ENCODE results near the gene KCNK10.
A peak's percentile ranks its signal among the peaks of the same experiment; 100 is the strongest.

Gene KCNK10

GRCh38 chr14:88185843-88186242 is 137.2 kb downstream of the KCNK10 start:
- no peaks in the 10 kb centered on the region for H3K36me3 Mint-ChIP-seq
- no peak overlapping the region for H3K4me3 Mint-ChIP-seq
- CTCF ChIA-PET: no interaction called here
- no peak overlapping the region for H3K27ac Mint-ChIP-seq
- H3K4me1 Mint-ChIP-seq: peaks cover 9% of the 10 kb centered on the region
- no peaks in the 10 kb centered on the region for H3K9me3 Mint-ChIP-seq
- H3K27me3 Mint-ChIP-seq: peaks cover 7% of the 10 kb centered on the region
- no peak for DNase-seq

GRCh38 chr14:88184956-88185355 is 138.1 kb downstream of the KCNK10 start:
- DNase-seq: no peak
- H3K4me3 Mint-ChIP-seq: no peak overlapping the region
- CTCF ChIA-PET: no interaction called here
- H3K9me3 Mint-ChIP-seq: no peaks in the 10 kb centered on the region
- peaks cover 4% of the 10 kb centered on the region for H3K27me3 Mint-ChIP-seq
- no peaks in the 10 kb centered on the region for H3K36me3 Mint-ChIP-seq
- H3K4me1 Mint-ChIP-seq: peaks cover 11% of the 10 kb centered on the region
- H3K27ac Mint-ChIP-seq: no peak overlapping the region

GRCh38 chr14:88181072-88181471 is 142.0 kb downstream of the KCNK10 start:
- Mint-ChIP-seq H3K9me3 (no peaks in the 10 kb centered on the region), H3K36me3 (no peaks in the 10 kb centered on the region), H3K4me3 (no peak overlapping the region), H3K27me3 (peaks cover 3% of the 10 kb centered on the region), H3K4me1 (peaks cover 7% of the 10 kb centered on the region), H3K27ac (no peak overlapping the region)
- CTCF ChIA-PET: interaction anchor here (1.3 kb wide), 1 partner anchor 8 kb away, joined by 5 read pairs; no protein-coding TSS in a partner anchor
- DNase-seq: no peak

- no peaks in the 10 kb centered on the region for H3K36me3 Mint-ChIP-seq
- no peak overlapping the region for H3K27ac Mint-ChIP-seq
- no peaks in the 10 kb centered on the region for H3K9me3 Mint-ChIP-seq
- CTCF ChIA-PET: interaction anchor here (1.0 to 1.5 kb wide), 2 partner anchors 9 to 10 kb away, joined by 4 to 7 read pairs; no protein-coding TSS in a partner anchor
- DNase-seq: no peak
- H3K4me3 Mint-ChIP-seq: no peak overlapping the region
- peaks cover 7% of the 10 kb centered on the region for H3K4me1 Mint-ChIP-seq
- peaks cover 12% of the 10 kb centered on the region for H3K27me3 Mint-ChIP-seq
Measured at GRCh38 chr14:88179716-88180115, 143.4 kb downstream of the KCNK10 start.

GRCh38 chr14:88170333-88170732 is 152.7 kb downstream of the KCNK10 start:
- H3K9me3 Mint-ChIP-seq: peaks cover 3% of the 10 kb centered on the region
- H3K36me3 Mint-ChIP-seq: peaks cover 2% of the 10 kb centered on the region
- no peak for DNase-seq
- H3K4me1 Mint-ChIP-seq: peaks cover under 1% of the 10 kb centered on the region
- CTCF ChIA-PET: interaction anchor here (1.1 to 3.0 kb wide), 6 partner anchors 9 to 365 kb away, joined by 4 to 39 read pairs (median 4); partner anchors contain the start of gene GALC
- no peak overlapping the region for H3K4me3 Mint-ChIP-seq
- peaks cover 35% of the 10 kb centered on the region for H3K27me3 Mint-ChIP-seq
- H3K27ac Mint-ChIP-seq: no peak overlapping the region

- Mint-ChIP-seq H3K4me1 (peaks cover 7% of the 10 kb centered on the region), H3K36me3 (peaks cover 2% of the 10 kb centered on the region), H3K9me3 (peaks cover 3% of the 10 kb centered on the region), H3K4me3 (no peak overlapping the region), H3K27ac (no peak overlapping the region), H3K27me3 (peaks cover 31% of the 10 kb centered on the region)
- DNase-seq: peak; percentile 66
- CTCF ChIA-PET: interaction anchor here (0.7 to 3.0 kb wide), 25 partner anchors 11 to 423 kb away, joined by 3 to 39 read pairs (median 4); no protein-coding TSS in a partner anchor
Measured at GRCh38 chr14:88168498-88169165, 154.4 kb downstream of the KCNK10 start.

- Mint-ChIP-seq H3K4me1 (peaks cover 7% of the 10 kb centered on the region), H3K27ac (no peak overlapping the region), H3K27me3 (peaks cover 32% of the 10 kb centered on the region), H3K36me3 (peaks cover 2% of the 10 kb centered on the region), H3K4me3 (no peak overlapping the region), H3K9me3 (peaks cover 3% of the 10 kb centered on the region)
- no peak for DNase-seq
- CTCF ChIA-PET: interaction anchor here (0.8 to 3.0 kb wide), 19 partner anchors 11 to 363 kb away, joined by 3 to 39 read pairs (median 4); no protein-coding TSS in a partner anchor
Measured at GRCh38 chr14:88168025-88168424, 155.0 kb downstream of the KCNK10 start.

GRCh38 chr14:88166616-88167015 is 156.5 kb downstream of the KCNK10 start:
- Mint-ChIP-seq H3K36me3 (peaks cover 2% of the 10 kb centered on the region), H3K27me3 (peaks cover 25% of the 10 kb centered on the region), H3K27ac (no peak overlapping the region), H3K4me1 (peaks cover 7% of the 10 kb centered on the region), H3K9me3 (peaks cover 3% of the 10 kb centered on the region), H3K4me3 (no peak overlapping the region)
- CTCF ChIA-PET: interaction anchor here (2.8 kb wide), 1 partner anchor 221 kb away, joined by 12 read pairs; no protein-coding TSS in a partner anchor
- DNase-seq: no peak

- Mint-ChIP-seq H3K27me3 (peaks cover 22% of the 10 kb centered on the region), H3K36me3 (peaks cover 2% of the 10 kb centered on the region), H3K4me3 (no peak overlapping the region), H3K4me1 (peaks cover 7% of the 10 kb centered on the region), H3K27ac (no peak overlapping the region), H3K9me3 (peaks cover 3% of the 10 kb centered on the region)
- DNase-seq: no peak
- CTCF ChIA-PET: interaction anchor here (2.8 kb wide), 1 partner anchor 219 kb away, joined by 12 read pairs; no protein-coding TSS in a partner anchor
Measured at GRCh38 chr14:88164906-88165534, 158.0 kb downstream of the KCNK10 start.

- CTCF ChIA-PET: interaction anchor here (0.9 to 1.6 kb wide), 2 partner anchors 25 to 148 kb away, joined by 3 to 4 read pairs; no protein-coding TSS in a partner anchor
- H3K4me3 Mint-ChIP-seq: no peak overlapping the region
- no peak overlapping the region for H3K27ac Mint-ChIP-seq
Measured at GRCh38 chr14:88163731-88164255, 159.3 kb downstream of the KCNK10 start.

GRCh38 chr14:88156127-88156526 is 166.9 kb downstream of the KCNK10 start:
- CTCF ChIA-PET: no interaction called here
- peaks cover 29% of the 10 kb centered on the region for H3K27me3 Mint-ChIP-seq
- no peak for DNase-seq
- no peak overlapping the region for H3K4me3 Mint-ChIP-seq
- H3K9me3 Mint-ChIP-seq: no peaks in the 10 kb centered on the region
- H3K36me3 Mint-ChIP-seq: no peaks in the 10 kb centered on the region
- H3K27ac Mint-ChIP-seq: no peak overlapping the region
- H3K4me1 Mint-ChIP-seq: no peaks in the 10 kb centered on the region

More at GRCh38 chr14:88163731-88164255, 159.3 kb downstream of the KCNK10 start:
- H3K9me3 Mint-ChIP-seq: no peaks in the 10 kb centered on the region
- peaks cover 32% of the 10 kb centered on the region for H3K27me3 Mint-ChIP-seq
- DNase-seq: no peak
- H3K4me1 Mint-ChIP-seq: peaks cover 7% of the 10 kb centered on the region
- no peaks in the 10 kb centered on the region for H3K36me3 Mint-ChIP-seq

GRCh38 chr14:88154926-88155325 is 168.1 kb downstream of the KCNK10 start:
- peaks cover 20% of the 10 kb centered on the region for H3K27me3 Mint-ChIP-seq
- H3K36me3 Mint-ChIP-seq: no peaks in the 10 kb centered on the region
- CTCF ChIA-PET: interaction anchor here (1.1 kb wide), 1 partner anchor 210 kb away, joined by 4 read pairs; no protein-coding TSS in a partner anchor
- H3K27ac Mint-ChIP-seq: no peak overlapping the region
- H3K9me3 Mint-ChIP-seq: no peaks in the 10 kb centered on the region
- no peak for DNase-seq
- no peaks in the 10 kb centered on the region for H3K4me1 Mint-ChIP-seq
- no peak overlapping the region for H3K4me3 Mint-ChIP-seq

GRCh38 chr14:88154321-88154720 is 168.7 kb downstream of the KCNK10 start:
- peaks cover 14% of the 10 kb centered on the region for H3K27me3 Mint-ChIP-seq
- CTCF ChIA-PET: interaction anchor here (1.1 kb wide), 1 partner anchor 209 kb away, joined by 4 read pairs; no protein-coding TSS in a partner anchor
- no peak overlapping the region for H3K4me3 Mint-ChIP-seq
- H3K9me3 Mint-ChIP-seq: no peaks in the 10 kb centered on the region
- H3K36me3 Mint-ChIP-seq: no peaks in the 10 kb centered on the region
- no peak overlapping the region for H3K27ac Mint-ChIP-seq
- DNase-seq: no peak
- no peaks in the 10 kb centered on the region for H3K4me1 Mint-ChIP-seq

- Mint-ChIP-seq H3K36me3 (no peaks in the 10 kb centered on the region), H3K9me3 (no peaks in the 10 kb centered on the region), H3K27me3 (peaks cover 9% of the 10 kb centered on the region), H3K4me1 (no peaks in the 10 kb centered on the region), H3K27ac (no peak overlapping the region), H3K4me3 (no peak overlapping the region)
- no peak for DNase-seq
- CTCF ChIA-PET: no interaction called here
Measured at GRCh38 chr14:88146881-88147649, 176.0 kb downstream of the KCNK10 start.

Data from activated naive CD4-positive, alpha-beta T cell treated with anti-CD3 and anti-CD28 coated beads, Interleukin-2, amount 10 ng/mL, durations not matched to agents 7 days and 5 days (primary cell).